GM12878 (cell line): Measurements from ENCODE around the gene CFAP99. TPM values are rescaled to one million over a fixed set of nuclear protein-coding genes. Genes with fewer than 3 reads are reported as not detected.

Experiments
- ATAC-seq: fragments of 200-7000 bp; cut with Tn5 transposase; 3 replicates; pipeline ENCODE4 v1.9.1; 2020; ENCODE audit warnings: mild to moderate bottlenecking, moderate library complexity
- BruUV-seq: library from RNA; stranded (reverse); fragments of 400-500 nt; replicated peaks from 2 replicates; lab custom pipeline; 2021; lab: Mats Ljungman, UMichigan
- CTCF ChIA-PET: fragments of 300-600 bp; sonication (Branson Sonifier 250); formaldehyde crosslinking; extraction: SDS; loops from one replicate; lab custom pipeline; 2021; ENCODE audit warnings: inconsistent platforms; lab: Yijun Ruan, JAX
- POLR2A ChIA-PET: fragments of 350-600 bp; formaldehyde crosslinking; extraction: SDS; loops from one replicate; lab custom pipeline; 2021; ENCODE audit warnings: inconsistent platforms; lab: Charles Lee
- RAD21 ChIA-PET: fragments of 300-600 bp; sonication (Branson Sonifier 250); formaldehyde crosslinking; loops from one replicate; lab custom pipeline; 2023; ENCODE audit warnings: antibody characterized with exemption; ENCODE audit not compliant: unreplicated experiment; lab: Charles Lee
- SMC1A ChIA-PET: fragments of 300-600 bp; sonication (Branson Sonifier 250); formaldehyde crosslinking; loops from one replicate; lab custom pipeline; 2023; ENCODE audit not compliant: unreplicated experiment, uncharacterized antibody; lab: Charles Lee
- DNase-seq: peaks from one replicate; pipeline ENCODE4 v3.0.0-alpha.2; 2011; ENCODE audit warnings: low read depth, low spot score
- FAIRE-seq: peaks from 3 replicates; lab custom pipeline; 2011; peaks lifted over from hg19 to GRCh38; lab: Jason Lieb, UNC
- H2AFZ ChIP-seq: 2 replicates; pipeline ENCODE4 v1.6.0; 2011; ENCODE audit warnings: low read depth, low read length, control low read depth; ENCODE audit not compliant: control insufficient read depth
- H3K27ac ChIP-seq: 2 replicates; pipeline ENCODE4 v1.5.1; 2011; ENCODE audit warnings: control low read depth; ENCODE audit not compliant: control insufficient read depth, insufficient read depth
- H3K27me3 ChIP-seq, 2 experiments: replicated peaks in 1 of 2; 2 replicates each; pipeline versions ENCODE4 v1.6.0 to v1.6.1; 2011; ENCODE audit warnings: low read length in 1 of 2; ENCODE audit not compliant: control insufficient read depth in 2 of 2, insufficient read depth in 2 of 2
- H3K36me3 ChIP-seq, 2 experiments: 2 replicates each; pipeline ENCODE4 v1.5.1; 2011; ENCODE audit warnings: low read length in 1 of 2; ENCODE audit not compliant: control insufficient read depth in 2 of 2, insufficient read depth in 2 of 2
- H3K4me1 ChIP-seq: 2 replicates; pipeline ENCODE4 v1.6.1; 2011; ENCODE audit warnings: mild to moderate bottlenecking, low read length, moderate library complexity, mixed read lengths; ENCODE audit not compliant: control insufficient read depth, insufficient read depth
- H3K4me2 ChIP-seq: 2 replicates; pipeline ENCODE4 v1.6.0; 2011; ENCODE audit warnings: control low read depth; ENCODE audit not compliant: control insufficient read depth, insufficient read depth
- H3K4me3 ChIP-seq: fragments of 200-600 bp; sonication (generic); 2 replicates; pipeline ENCODE4 v1.5.1; 2016
- H3K79me2 ChIP-seq: 2 replicates; pipeline ENCODE4 v1.6.0; 2011; ENCODE audit warnings: low read length; ENCODE audit not compliant: control insufficient read depth, insufficient read depth
- H3K9ac ChIP-seq: 2 replicates; pipeline ENCODE4 v1.8.0; 2011; ENCODE audit warnings: low read length, control low read depth, mixed read lengths; ENCODE audit not compliant: control insufficient read depth, insufficient read depth
- H3K9me3 ChIP-seq: replicated peaks from 3 replicates; pipeline ENCODE4 v1.5.1; 2011; ENCODE audit warnings: mild to moderate bottlenecking, low read length; ENCODE audit not compliant: control insufficient read depth, insufficient read depth
- H4K20me1 ChIP-seq: 2 replicates; pipeline ENCODE4 v1.6.0; 2011; ENCODE audit not compliant: control insufficient read depth, insufficient read depth
- EED ChIP-seq: sonication (generic); IDR thresholded peaks from 2 replicates; pipeline ENCODE4 v1.6.1; 2016; ENCODE audit warnings: antibody characterized with exemption, low read depth
- LARP7 ChIP-seq: fragments of 450-650 bp; IDR thresholded peaks from 2 replicates; pipeline ENCODE4 v1.6.1; 2017; ENCODE audit warnings: mild to moderate bottlenecking
- NFXL1 ChIP-seq: fragments of 450-650 bp; IDR thresholded peaks from 2 replicates; pipeline ENCODE4 v1.6.1; 2017; ENCODE audit warnings: antibody characterized with exemption, mild to moderate bottlenecking, borderline replicate concordance
- PAX8 ChIP-seq: fragments of 450-650 bp; IDR thresholded peaks from 2 replicates; pipeline ENCODE4 v1.6.1; 2017; ENCODE audit warnings: mild to moderate bottlenecking, moderate library complexity
- POLR2A ChIP-seq: IDR thresholded peaks from 2 replicates; pipeline ENCODE4 v1.6.1; 2011; ENCODE audit warnings: low read depth, mild to moderate bottlenecking, low read length
- ZZZ3 ChIP-seq: IDR thresholded peaks from 2 replicates; pipeline ENCODE4 v1.6.1; 2011; ENCODE audit warnings: low read depth; ENCODE audit not compliant: control insufficient read depth, insufficient read length
- WGBS: methylation state at CpG from one replicate; pipeline ENCODE4 v1.1.6; 2016; ENCODE audit warnings: low lambda C conversion rate; ENCODE audit not compliant: insufficient replicate concordance, insufficient coverage; ENCODE audit errors: missing lambda C conversion rate; 5-methylcytosine and 5-hydroxymethylcytosine counted together
- in situ Hi-C: fragments of 300-500 bp; cut with MboI; formaldehyde crosslinking; loops from 9 replicates; pipeline ENCODE4 v1.14.3; 2018; ENCODE audit warnings: mixed read lengths
- intact Hi-C: fragments of 100-400 bp; cut with micrococcal nuclease; formaldehyde crosslinking; loops from one replicate; pipeline ENCODE4 v1.14.2; 2022; ENCODE audit not compliant: unreplicated experiment
- polyA plus RNA-seq, 11 experiments: library from polyadenylated mRNA; depleted of rRNA in 4 of 11; unstranded in 6 of 11; stranded (reverse) in 5 of 11; fragments of >200 nt; fragmentation: Nextera tagmentation in 4 of 11; fragmentation: Illumina TruSeq in 1 of 11; extraction: Ambion mirVana in 4 of 11; extraction: Trizol in 1 of 11; gene quantifications; 1 replicate in 1 of 11; 2 replicates in 10 of 11; pipeline versions ENCODE4 v1.2.1 to v1.2.3, GENCODE V29; 2011 to 2016; ENCODE audit warnings: inconsistent platforms in 2 of 11, missing spikeins in 2 of 11, low read depth in 1 of 11
- total RNA-seq, 4 experiments: library from RNA; depleted of rRNA in 3 of 4; stranded (reverse); fragments of >200 nt in 3 of 4; fragmentation: Illumina TruSeq in 1 of 4; extraction: Trizol in 1 of 4; gene quantifications; 2 replicates each; pipeline versions ENCODE4 v1.2.1 to v1.2.3, GENCODE V29; 2013 to 2021

CFAP99 gene
- total and polyA plus RNA-seq, 10 of the 15 experiments (the other 5 are each of a cell fraction or from before 2014, with no cell fraction given): not detected

- ChIA-PET POLR2A (interaction anchor here (9.1 kb wide), 1 partner anchor 10 kb away, joined by 80 read pairs; the partner anchor contains the start of gene RNF4), CTCF (interaction anchor here (0.6 to 1.1 kb wide), 4 partner anchors 9 to 243 kb away, joined by 3 to 4 read pairs (median 3); no protein-coding TSS in a partner anchor), RAD21 (interaction anchor here (0.7 to 8.0 kb wide), 2 partner anchors 9 to 15 kb away, joined by 3 to 51 read pairs; no protein-coding TSS in a partner anchor)
- Histone ChIP-seq H2AFZ (no peak overlapping the region), H3K4me2 (peak overlapping the region; percentile 53), H4K20me1 (peaks cover 22% of the 10 kb centered on the region), H3K27me3 (no peaks in the 10 kb centered on the region), H3K4me3 (peak overlapping the region; percentile 48; the same call in 1 of the 2 replicates), H3K36me3 (peaks cover 2 to 15% of the 10 kb centered on the region in 2 experiments; a peak in 3 of 4 replicates), H3K9me3 (no peaks in the 10 kb centered on the region)
- intact Hi-C loops: no loop called here
- in situ Hi-C loops: no loop called here
- FAIRE-seq (peak; percentile 31), ATAC-seq (no peak), DNase-seq (no peak)
- 98% methylated on average over 5 of the region's 5 CpGs for WGBS
- TF ChIP-seq LARP7 (no peak), ZZZ3 (no peak), PAX8 (no peak)
- TF ChIP-seq, all 136 proteins: peak for 0
- peaks cover 58% of the 10 kb centered on the region for H3K4me1 ChIP-seq
- peaks cover 100% of the 10 kb centered on the region for H3K79me2 ChIP-seq
- H3K9ac ChIP-seq: no peak overlapping the region
- BruUV-seq: no TSS peak
- no peak overlapping the region for H3K27ac ChIP-seq
- SMC1A ChIA-PET: interaction anchor here (0.9 to 12.4 kb wide), 2 partner anchors 12 to 169 kb away, joined by 3 to 113 read pairs; partner anchors contain the start of gene RNF4
Observed at GRCh38 chr4:2480649-2481048, 61.9 kb downstream of the CFAP99 start.

GRCh38 chr4:2482192-2482591, 63.4 kb downstream of the CFAP99 start:
- in situ Hi-C loops: no loop called here
- ChIA-PET CTCF (interaction anchor here (1.1 to 2.1 kb wide), 3 partner anchors 11 to 17 kb away, joined by 3 to 7 read pairs (median 3); partner anchors contain the start of gene RNF4), POLR2A (interaction anchor here (0.6 to 9.1 kb wide), 4 partner anchors 12 to 546 kb away, joined by 4 to 80 read pairs (median 8); partner anchors contain the start of gene RNF4), RAD21 (interaction anchor here (4.1 to 8.0 kb wide), 2 partner anchors 12 to 14 kb away, joined by 47 to 51 read pairs; partner anchors contain the start of gene RNF4), SMC1A (interaction anchor here (1.0 to 12.4 kb wide), 5 partner anchors 9 to 262 kb away, joined by 3 to 113 read pairs (median 4); partner anchors contain the start of gene RNF4)
- no peak for FAIRE-seq
- Histone ChIP-seq H3K4me3 (peak overlapping the region; percentile 48; the same call in 1 of the 2 replicates), H3K79me2 (peaks cover 100% of the 10 kb centered on the region), H3K9ac (peak overlapping the region; percentile 45), H3K27ac (peak overlapping the region; percentile 71), H4K20me1 (peaks cover 32% of the 10 kb centered on the region), H3K36me3 (peaks cover 2 to 17% of the 10 kb centered on the region in 2 experiments), H3K4me1 (peaks cover 70% of the 10 kb centered on the region), H3K4me2 (peak overlapping the region; percentile 53), H3K9me3 (no peaks in the 10 kb centered on the region), H3K27me3 (no peaks in the 10 kb centered on the region), H2AFZ (no peak overlapping the region)
- ATAC-seq: peak; percentile 10
- 0% methylated on average over 4 of the region's 4 CpGs for WGBS
- intact Hi-C loops: no loop called here
- BruUV-seq: no TSS peak
- DNase-seq: no peak
- TF ChIP-seq EED (0 out of 2 replicates have a peak, but pooled peaks have one; percentile 6), POLR2A (peak; percentile 36; the same call in 1 of the 2 replicates), NFXL1 (no peak)
